T-helper 9 cell (primary cell): Measurements from ENCODE around the gene OR2M5.

Experiments
- DNase-seq: peaks from one replicate; pipeline ENCODE4 v3.0.0-alpha.2; 2020
- total RNA-seq, 2 donors: gene quantifications; one replicate each; lab custom pipeline; 2026; lab: John Stamatoyannopoulos, UW

OR2M5 gene, protein sequence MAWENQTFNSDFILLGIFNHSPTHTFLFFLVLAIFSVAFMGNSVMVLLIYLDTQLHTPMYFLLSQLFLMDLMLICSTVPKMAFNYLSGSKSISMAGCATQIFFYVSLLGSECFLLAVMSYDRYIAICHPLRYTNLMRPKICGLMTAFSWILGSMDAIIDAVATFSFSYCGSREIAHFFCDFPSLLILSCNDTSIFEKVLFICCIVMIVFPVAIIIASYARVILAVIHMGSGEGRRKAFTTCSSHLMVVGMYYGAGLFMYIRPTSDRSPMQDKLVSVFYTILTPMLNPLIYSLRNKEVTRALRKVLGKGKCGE
- 0 reads per million in 2 donors for total RNA-seq

- DNase-seq: no peak
These were observed at the start of gene OR2M5 for GRCh38 chr1:248144513-248145198. OR2M5 (plus strand) TSS chr1:248145148; CDS start chr1:248145148, 0 bp downstream.

GRCh38 chr1:248098529-248098928, 46.4 kb upstream of the OR2M5 start:
- DNase-seq: no peak

DNA sequence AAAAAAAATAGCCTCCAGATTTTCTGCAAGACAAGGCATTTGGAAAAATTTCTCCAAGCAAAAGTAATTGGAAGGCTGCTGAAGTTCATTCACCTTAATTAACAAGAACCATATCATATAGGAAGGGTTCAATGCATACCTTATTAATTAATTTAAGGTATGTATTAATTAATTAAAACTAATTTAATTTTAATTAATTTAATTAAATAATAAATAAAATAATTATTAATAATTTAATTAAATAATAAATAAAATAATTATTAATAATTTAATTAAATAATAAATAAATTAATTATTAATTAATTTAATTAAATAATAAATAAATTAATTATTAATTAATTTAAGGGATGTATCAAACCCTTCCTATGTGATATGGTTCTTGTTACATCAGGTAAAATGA, 42.1 kb upstream of the OR2M5 start:
- DNase-seq: no peak

- no peak for DNase-seq
These were observed 33.8 kb upstream of the OR2M5 start for GRCh38 chr1:248111157-248111556.

DNA sequence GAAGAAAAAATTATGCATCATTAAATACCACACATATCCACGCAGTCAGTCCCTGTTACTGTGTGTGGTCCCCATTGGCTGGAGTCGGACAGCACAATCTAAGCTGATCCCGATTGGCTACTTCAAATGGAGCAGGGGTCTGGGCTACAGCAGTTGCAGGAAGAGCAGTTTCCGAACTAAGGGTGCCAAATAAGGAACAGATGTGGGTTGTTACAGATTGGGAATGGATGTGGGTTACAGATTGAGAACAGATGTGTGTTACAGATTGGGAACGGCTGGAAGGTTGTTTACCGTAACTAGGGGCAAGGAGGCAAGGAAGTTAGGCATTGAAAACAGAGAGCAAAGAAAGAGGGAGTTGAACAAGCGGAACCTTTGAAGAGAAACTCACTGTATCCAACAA, 30.1 kb upstream of the OR2M5 start:
- no peak for DNase-seq

DNA sequence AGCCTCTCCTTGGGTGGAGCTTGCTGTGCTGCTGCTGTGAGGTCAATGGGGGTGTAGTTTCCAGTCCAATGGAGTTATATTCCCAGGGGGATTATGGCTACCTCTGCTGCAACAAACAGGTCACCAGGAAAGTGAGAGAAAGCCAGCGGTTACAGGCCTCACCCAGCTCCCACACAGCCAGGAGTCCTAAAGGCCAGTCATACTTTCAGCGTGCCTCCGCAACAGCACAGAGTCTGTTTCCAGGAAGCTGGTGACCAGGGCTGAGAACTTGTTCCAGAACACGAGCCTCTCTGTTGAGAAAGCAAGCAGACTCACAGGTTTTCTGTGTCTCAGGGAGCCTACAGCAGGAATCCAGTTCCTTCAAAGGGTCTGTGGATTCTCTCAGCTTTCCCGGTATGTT, 17.3 kb upstream of the OR2M5 start:
- DNase-seq: no peak

DNA sequence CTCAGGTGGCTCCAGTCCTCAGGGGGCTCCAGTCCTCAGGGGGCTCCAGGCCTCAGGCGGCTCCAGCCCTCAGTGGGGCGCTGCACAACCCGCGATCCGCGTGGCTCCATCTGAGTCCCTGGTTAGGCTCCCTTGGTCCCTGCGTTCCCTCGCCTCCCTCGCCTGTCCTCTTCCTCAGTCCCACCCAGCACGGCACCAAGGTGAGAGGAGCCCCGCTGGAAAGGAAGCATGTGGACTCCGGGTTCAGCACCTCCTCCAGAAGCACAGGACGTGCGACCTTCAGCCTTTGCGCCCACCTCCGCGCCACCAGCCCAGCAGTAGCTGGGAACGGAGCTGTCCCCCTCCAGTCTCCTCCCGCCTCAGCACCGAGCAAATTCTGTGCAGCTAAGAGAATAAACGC, 8.1 kb upstream of the OR2M5 start:
- no peak for DNase-seq

GRCh38 chr1:248140846-248141245, 4.1 kb upstream of the OR2M5 start:
- no peak for DNase-seq

GRCh38 chr1:248143311-248143710, 1.6 kb upstream of the OR2M5 start:
- no peak for DNase-seq

DNA sequence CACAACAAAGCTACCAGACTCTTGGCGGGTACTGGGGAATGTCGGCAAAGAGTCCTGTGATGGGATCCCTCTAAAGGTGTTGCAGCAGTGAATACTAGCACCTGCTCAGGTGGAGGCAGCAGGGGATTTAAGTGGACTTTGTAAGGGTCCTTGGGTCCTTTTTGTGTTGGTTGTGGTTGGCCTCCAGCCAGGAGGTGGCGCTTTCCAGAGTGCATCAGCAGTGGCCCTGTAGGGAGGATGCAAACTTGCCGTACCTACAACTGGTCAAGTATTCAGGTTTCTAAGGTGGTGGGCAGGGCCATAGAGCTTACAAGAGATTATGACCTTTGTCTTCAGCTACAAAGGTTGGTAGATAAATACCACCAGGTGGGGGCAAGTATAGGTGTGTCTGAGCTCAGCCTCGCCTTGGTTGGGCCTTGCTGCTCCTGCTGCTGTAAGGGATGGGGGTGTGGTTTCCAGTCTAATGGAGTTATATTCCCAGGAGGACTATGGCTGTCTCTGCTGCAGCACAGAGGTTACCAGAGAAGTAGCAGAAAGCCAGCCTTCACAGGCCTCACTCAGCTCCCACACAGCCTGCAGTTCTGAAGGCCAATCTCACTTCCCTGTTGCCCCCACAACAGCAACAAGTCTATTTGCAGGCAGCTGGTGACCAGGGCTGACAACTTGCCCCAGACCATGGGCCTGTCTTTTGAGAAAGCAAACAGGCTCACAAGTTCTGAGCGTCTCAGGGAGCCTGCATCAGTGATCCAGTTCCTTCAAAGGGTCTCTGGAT, 7.3 kb downstream of the OR2M5 start:
- DNase-seq: no peak

GRCh38 chr1:248155927-248156326, 11.0 kb downstream of the OR2M5 start:
- DNase-seq: no peak

DNA sequence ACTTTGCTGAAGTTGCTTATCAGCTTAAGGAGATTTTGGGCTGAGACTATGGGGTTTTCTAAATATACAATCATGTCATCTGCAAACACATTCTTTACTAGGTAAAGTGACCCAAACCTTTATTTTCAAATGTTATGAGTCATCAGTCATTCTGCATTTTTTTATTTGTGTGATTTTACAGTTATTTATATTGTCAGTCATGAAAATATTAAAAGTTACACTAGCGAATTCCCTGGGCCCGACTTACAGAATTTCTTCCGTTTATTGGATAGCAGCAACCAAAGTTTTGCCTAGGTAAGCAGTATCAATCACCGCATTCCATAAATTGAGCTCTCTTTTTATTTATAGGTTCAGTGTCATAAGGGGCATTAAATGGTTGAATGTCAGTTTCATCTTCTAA, 13.8 kb downstream of the OR2M5 start:
- DNase-seq: no peak

- DNase-seq: no peak
These were observed 19.1 kb downstream of the OR2M5 start for GRCh38 chr1:248164031-248164430.

DNA sequence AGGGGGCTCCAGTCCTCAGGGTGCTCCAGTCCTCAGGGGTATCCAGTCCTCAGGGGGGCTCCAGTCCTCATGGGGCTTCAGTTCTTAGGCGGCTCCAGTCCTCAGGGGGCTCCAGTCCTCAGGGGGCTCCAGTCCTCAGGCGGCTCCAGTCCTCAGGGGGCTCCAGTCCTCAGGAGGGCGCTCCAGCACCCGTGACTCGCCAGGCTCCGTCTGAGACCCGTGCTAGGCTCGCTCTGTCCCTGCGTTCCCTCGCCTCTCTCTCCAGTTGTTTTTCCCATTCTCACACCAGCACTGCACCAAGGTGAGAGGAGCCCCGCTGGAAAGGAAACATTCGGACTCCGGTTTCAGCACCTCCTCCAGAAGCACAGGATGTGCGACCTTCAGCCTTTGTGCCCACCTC, 20.2 kb downstream of the OR2M5 start:
- DNase-seq: no peak

DNA sequence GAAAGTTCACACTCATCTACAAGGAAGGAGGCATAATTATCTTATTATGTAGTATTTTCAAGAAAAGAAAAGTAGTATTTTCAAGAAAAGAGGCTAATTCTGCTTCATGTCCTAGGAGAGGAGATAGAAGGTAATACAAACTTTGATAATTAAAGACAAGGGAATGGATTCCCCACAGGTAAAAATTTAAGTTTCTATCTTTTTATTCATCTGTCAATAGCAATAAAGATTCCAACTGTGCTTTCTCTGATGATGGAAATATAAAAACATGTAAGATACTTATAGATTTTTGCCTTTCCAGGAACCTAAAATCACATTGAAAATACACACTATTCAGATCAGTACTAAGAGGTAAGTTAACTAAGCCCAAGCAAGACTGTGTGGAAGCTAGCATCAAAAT, 29.6 kb downstream of the OR2M5 start, which contains the start of gene OR2M2:
OR2M2 (plus strand) TSS at position 301 of the 400 bp plus-strand sequence. CDS start 5,165 bp downstream, outside the sequence.
- DNase-seq: no peak

DNA sequence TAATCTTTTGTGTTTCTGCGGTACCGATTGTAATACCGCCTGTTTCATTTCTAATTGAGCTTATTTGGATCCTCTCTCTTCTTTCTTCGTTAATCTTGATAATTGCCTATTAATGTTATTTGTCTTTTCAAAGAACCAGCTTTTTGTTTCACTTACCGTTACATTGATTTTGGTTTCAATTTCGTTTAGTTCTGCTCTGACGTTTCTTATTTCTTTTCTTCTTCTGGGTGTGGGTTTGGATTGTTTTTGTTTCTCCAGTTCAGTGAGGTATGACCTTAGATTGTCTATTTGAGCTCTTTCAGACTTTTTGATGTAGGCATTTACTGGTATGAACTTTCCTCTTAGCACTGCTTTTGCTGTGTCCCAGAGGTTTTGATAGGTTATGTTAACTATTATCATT, 39.0 kb downstream of the OR2M5 start:
- no peak for DNase-seq

DNA sequence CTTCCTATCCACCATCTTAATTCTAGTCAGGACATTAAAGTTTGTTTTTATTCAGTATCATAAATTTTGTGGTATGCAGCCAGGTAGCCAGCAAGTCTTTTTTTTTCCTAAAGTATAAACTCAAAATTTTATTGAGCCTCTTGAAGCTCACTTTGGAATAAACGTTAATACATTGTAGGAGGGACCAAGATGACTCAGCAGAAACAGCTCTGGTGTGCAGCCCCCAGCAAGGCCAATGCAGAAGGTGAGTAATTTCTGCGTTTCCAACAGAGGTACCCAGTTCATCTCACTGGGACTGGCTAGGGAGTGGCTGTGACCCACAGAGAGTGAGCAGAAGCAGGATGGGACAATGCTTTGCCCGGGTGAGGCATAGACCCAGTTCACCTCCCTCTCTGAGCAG, 42.4 kb downstream of the OR2M5 start:
- no peak for DNase-seq

DNA sequence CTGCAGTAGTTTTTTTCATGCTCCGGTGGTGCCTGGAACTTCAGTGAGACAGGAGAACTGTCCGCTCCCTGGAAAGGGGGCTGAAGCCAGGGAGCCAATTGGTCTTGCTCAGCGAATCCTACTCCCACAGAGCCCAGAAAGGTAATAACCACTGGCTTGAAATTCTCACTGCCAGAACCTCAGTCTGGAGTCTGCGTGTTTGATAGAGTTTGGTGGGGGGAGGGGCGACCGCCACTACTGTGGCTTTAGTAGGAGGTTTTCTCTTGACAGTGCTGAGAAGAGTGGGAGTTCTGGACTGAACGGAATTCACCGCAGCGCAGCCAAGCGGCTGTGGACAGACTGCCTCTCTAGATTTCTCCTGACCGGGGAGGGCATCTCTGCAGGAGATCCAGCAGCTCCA, 44.1 kb downstream of the OR2M5 start:
- DNase-seq: no peak

DNA sequence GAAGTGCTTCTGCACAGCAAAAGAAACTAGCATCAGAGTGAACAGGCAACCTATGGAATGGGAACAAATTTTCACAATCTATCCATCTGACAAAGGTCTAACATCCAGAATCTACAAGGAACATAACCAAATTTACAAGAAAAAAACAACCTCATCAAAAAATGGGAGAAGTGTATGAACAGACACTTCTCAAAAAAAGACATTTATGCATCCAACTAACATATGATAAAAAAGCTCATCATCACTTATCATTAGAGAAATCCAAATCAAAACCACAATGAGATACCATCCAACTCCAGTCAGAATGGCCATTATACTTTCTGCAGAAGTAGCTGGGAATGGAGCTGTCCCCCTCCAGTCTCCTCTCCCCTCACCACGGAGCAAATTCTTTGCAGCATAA, 49.2 kb downstream of the OR2M5 start:
- DNase-seq: no peak
